GM10248 (cell line): Measurements from ENCODE around the gene GRIK2.

Source experiments
- CTCF ChIA-PET: fragments of 300-600 bp; sonication (Branson Sonifier 250); formaldehyde crosslinking; extraction: SDS; loops from one replicate; lab custom pipeline; 2021; ENCODE audit warnings: antibody characterized with exemption; lab: Yijun Ruan, JAX
- POLR2A ChIA-PET: fragments of 350-650 bp; sonication (Branson Sonifier 250); formaldehyde crosslinking; extraction: SDS; loops from one replicate; lab custom pipeline; 2020; ENCODE audit warnings: antibody characterized with exemption; lab: Yijun Ruan, JAX
- DNase-seq: peaks from one replicate; pipeline ENCODE4 v3.0.0; 2012; ENCODE audit errors: extremely low spot score
- TF ChIP-seq, protein P1 (sequence below): IDR thresholded peaks from 2 replicates; pipeline ENCODE4 v1.5.1; 2012; ENCODE audit warnings: mild to moderate bottlenecking, low read depth; ENCODE audit errors: extremely low read depth, missing control alignments, control extremely low read depth

The GRIK2 gene

DNA sequence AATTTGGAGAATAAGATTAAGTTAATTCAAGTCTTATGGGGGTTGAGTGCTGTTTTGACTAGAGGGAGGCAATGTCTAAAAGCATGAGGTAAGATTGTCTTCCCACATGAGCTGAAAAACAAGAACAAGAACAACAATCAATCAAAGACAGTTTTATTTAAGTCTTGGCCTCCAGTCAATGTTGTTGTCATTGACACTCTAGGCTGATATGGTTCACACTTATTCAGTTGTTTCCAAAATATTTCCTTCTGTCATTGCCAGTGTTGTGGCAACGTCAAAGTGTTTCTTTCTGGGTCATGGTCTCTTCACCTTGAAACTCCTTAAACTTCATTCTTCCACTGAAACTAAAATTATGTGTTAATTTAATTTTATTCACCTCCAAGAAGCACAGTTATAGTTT, 72.4 kb downstream of the GRIK2 start:
- CTCF ChIA-PET = no interaction called here
- POLR2A ChIA-PET = no interaction called here
- no peak for DNase-seq
- TF ChIP-seq, protein P1, sequence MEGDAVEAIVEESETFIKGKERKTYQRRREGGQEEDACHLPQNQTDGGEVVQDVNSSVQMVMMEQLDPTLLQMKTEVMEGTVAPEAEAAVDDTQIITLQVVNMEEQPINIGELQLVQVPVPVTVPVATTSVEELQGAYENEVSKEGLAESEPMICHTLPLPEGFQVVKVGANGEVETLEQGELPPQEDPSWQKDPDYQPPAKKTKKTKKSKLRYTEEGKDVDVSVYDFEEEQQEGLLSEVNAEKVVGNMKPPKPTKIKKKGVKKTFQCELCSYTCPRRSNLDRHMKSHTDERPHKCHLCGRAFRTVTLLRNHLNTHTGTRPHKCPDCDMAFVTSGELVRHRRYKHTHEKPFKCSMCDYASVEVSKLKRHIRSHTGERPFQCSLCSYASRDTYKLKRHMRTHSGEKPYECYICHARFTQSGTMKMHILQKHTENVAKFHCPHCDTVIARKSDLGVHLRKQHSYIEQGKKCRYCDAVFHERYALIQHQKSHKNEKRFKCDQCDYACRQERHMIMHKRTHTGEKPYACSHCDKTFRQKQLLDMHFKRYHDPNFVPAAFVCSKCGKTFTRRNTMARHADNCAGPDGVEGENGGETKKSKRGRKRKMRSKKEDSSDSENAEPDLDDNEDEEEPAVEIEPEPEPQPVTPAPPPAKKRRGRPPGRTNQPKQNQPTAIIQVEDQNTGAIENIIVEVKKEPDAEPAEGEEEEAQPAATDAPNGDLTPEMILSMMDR = no peak

DNA sequence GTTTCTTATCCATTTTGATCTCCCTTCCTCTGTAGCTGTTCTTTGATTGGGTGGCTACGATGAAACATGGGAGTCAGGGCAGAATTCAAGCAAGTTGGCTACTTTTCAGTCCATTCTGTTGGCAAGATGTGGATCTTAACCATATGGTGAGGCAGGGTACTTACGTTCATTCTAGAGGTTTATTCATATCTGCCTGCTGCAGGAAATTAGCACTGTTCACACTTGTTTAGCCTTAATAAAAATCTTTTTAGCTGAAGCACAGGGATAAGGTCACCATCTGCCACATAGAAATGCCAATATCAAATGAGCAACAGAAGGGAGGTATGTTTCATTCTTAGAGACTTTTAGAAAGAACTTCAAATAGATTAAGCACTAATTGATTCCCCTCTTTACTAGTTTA, 83.9 kb downstream of the GRIK2 start:
- no peak for DNase-seq
- TF ChIP-seq, protein P1 = no peak
- ChIA-PET POLR2A (no interaction called here), CTCF (no interaction called here)

DNA sequence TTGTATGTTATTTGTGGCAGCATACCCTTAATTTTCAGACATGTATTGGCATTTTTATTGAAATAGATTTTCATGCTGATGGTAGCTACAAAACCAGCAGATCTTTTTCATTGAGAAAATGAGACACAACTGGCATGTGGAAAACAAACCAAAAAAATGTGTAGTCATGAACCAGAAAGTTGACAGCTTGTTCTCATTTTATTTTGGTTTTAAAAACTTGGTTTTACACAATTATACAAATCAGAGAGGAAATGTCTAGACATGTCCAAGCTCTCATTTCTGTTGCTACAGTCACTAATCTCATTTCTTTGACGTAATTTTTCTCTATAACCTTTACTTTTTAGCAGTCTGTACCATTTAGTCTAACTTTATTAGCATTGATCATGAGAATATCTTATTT, 85.4 kb downstream of the GRIK2 start:
- ChIA-PET POLR2A (no interaction called here), CTCF (no interaction called here)
- DNase-seq = no peak
- TF ChIP-seq, protein P1 = no peak

DNA sequence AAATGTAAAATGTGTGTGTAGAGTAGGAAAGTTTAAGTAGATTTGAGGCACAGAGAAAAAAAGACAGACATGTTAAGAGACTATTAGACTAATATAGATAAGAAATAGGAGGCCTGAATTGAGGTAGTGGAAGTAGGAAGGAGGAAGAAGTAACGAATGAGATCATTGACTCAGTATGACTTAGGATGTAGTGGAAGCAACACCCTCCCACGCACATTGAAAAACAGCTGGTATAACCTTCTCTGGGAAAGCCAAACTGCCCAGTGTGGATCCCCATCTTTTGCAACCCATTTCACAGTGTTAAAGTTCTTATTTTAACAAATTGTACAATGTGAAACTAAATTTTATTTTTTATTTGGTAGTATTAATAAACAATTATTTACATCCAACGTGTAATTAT, 89.1 kb downstream of the GRIK2 start:
- TF ChIP-seq, protein P1 = no peak
- POLR2A ChIA-PET = no interaction called here

DNA sequence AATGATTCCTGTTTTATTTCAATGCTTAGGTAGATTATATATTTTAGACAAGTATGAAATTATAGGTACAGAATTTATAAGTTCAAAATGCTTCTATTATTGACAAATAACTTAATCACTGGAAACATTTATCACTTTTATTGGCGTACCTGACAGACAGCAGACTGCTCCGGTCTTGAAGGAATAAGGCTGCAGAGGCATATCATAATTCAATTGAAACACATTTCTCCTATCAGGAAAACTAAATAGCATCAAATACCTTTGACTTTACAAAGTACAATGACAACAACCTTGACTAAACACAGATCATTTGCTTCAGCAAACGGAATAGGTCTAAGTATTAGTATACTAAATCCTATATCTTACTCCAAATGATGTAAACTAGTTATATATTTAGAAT, 91.3 kb downstream of the GRIK2 start:
- ChIA-PET POLR2A (no interaction called here), CTCF (no interaction called here)
- DNase-seq = no peak
- TF ChIP-seq, protein P1 = no peak

More for the DNA sequence above, 89.1 kb downstream of the GRIK2 start:
- CTCF ChIA-PET = no interaction called here
- no peak for DNase-seq

DNA sequence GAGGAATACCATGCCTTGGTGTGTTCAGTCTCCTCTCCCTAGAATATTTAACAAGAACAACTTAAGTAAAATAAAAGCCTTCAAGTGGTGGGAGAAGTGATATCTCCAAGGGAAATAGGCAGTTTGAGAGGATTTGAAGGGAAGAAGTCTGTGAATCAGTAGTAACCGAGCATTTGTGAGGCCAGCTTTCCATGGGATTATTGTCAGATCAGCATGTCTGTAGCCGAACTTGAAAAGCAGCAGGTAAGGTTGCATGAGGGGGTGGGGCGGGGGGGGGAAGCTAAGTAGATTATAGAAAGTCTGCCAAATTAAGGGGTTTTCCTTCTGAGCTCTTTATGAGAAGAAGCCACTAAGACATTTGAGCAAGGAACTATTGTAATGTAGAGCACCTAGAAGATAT, 92.6 kb downstream of the GRIK2 start:
- ChIA-PET CTCF (interaction anchor here (0.7 kb wide), 1 partner anchor 13 kb away, joined by 3 read pairs; no protein-coding TSS in a partner anchor), POLR2A (no interaction called here)
- TF ChIP-seq, protein P1 = no peak
- DNase-seq = no peak

DNA sequence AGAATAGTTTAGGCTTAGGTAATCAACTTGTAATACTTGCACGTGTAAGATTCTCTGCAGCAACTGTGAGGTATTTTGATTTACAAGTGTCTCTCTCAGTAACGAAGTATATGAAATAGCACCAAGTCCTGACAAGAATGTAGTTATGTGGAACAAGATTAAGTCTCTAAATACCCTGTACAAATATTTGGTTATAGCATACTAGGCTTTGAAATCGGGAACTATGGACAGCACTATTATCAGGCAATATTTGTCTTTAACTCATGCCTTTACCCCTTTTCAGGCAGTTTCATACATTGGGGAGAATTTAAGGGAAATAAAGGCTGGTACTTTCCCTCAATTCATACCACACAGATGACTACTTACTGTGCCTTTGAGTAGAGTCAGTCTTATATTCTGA, 93.2 kb downstream of the GRIK2 start:
- CTCF ChIA-PET = interaction anchor here (0.7 kb wide), 1 partner anchor 14 kb away, joined by 3 read pairs; no protein-coding TSS in a partner anchor
- POLR2A ChIA-PET = no interaction called here
- no peak for DNase-seq
- TF ChIP-seq, protein P1 = no peak
